ENCODE measurements around the gene PARP3.
A peak's percentile ranks its signal among the peaks of the same experiment; 100 is the strongest.

Gene PARP3

GRCh38 chr3:51966922-51967383, 24.8 kb downstream of the PARP3 start:
- no peak for DNase-seq (ENCODE audit: low read depth in 2 of 2)

- no peak for DNase-seq (ENCODE audit: low read depth in 2 of 2)
These were observed 25.4 kb downstream of the PARP3 start, which contains the start of gene PCBP4 for GRCh38 chr3:51967384-51968169. Gene PCBP4, minus strand, starts transcription at chr3:51967454. Its CDS starts 6,214 bp downstream, at chr3:51961240.

GRCh38 chr3:51968170-51968775, 26.1 kb downstream of the PARP3 start:
- no peak for DNase-seq (ENCODE audit: low read depth in 2 of 2)

GRCh38 chr3:51968883-51969678, 26.9 kb downstream of the PARP3 start:
- DNase-seq (ENCODE audit: low read depth in 2 of 2) = no peak

- no peak for DNase-seq (ENCODE audit: low read depth in 2 of 2)
These were observed 27.7 kb downstream of the PARP3 start for GRCh38 chr3:51969841-51970240.

- no peak for DNase-seq (ENCODE audit: low read depth in 2 of 2)
These were observed 28.6 kb downstream of the PARP3 start for GRCh38 chr3:51970606-51971300.

GRCh38 chr3:51971350-51971749, 29.2 kb downstream of the PARP3 start:
- no peak for DNase-seq (ENCODE audit: low read depth in 2 of 2)

GRCh38 chr3:51974277-51974962, 32.3 kb downstream of the PARP3 start:
- no peak for DNase-seq (ENCODE audit: low read depth in 2 of 2)

- peak; percentile 47 to 60 for DNase-seq (ENCODE audit: low read depth in 2 of 2)
These were observed 33.0 kb downstream of the PARP3 start, which contains the start of gene ABHD14A for GRCh38 chr3:51974963-51975851. Gene ABHD14A, plus strand, starts transcription at chr3:51975064. Its CDS starts 72 bp downstream, at chr3:51975136.

- no peak for DNase-seq (ENCODE audit: low read depth in 2 of 2)
These were observed 33.8 kb downstream of the PARP3 start for GRCh38 chr3:51975852-51976549.

- no peak for DNase-seq (ENCODE audit: low read depth in 2 of 2)
These were observed 35.4 kb downstream of the PARP3 start for GRCh38 chr3:51977446-51978142.

- no peak for DNase-seq (ENCODE audit: low read depth in 2 of 2)
These were observed 36.0 kb downstream of the PARP3 start for GRCh38 chr3:51978143-51978502.

- no peak for DNase-seq (ENCODE audit: low read depth in 2 of 2)
These were observed 38.1 kb downstream of the PARP3 start for GRCh38 chr3:51980253-51980652.

GRCh38 chr3:51982352-51982837, 40.2 kb downstream of the PARP3 start:
- no peak for DNase-seq (ENCODE audit: low read depth in 2 of 2)

- DNase-seq (ENCODE audit: low read depth in 2 of 2) = peak; percentile 65 to 75
These were observed 40.8 kb downstream of the PARP3 start, which contains the start of gene ACY1 for GRCh38 chr3:51982838-51983577. Gene ACY1, plus strand, starts transcription at chr3:51983535. Its CDS starts 530 bp downstream, at chr3:51984065.

GRCh38 chr3:51983578-51984268, 41.6 kb downstream of the PARP3 start:
- no peak for DNase-seq (ENCODE audit: low read depth in 2 of 2)

- no peak for DNase-seq (ENCODE audit: low read depth in 2 of 2)
These were observed 42.1 kb downstream of the PARP3 start for GRCh38 chr3:51984269-51984647.

Data from stimulated activated CD4-positive, alpha-beta T cell treated with anti-CD3 and anti-CD28 coated beads, Interleukin-4, amount 100 ng/mL, for 48 hours (primary cell).